NCI-H2029 treated with DMSO at 0.1 percent for 48 hours (cell line): ENCODE measurements around the gene RHAG.
A peak's percentile ranks its signal among the peaks of the same experiment; 100 is the strongest.
"Not testable (repeated sequence)": the region's sequence is repeated elsewhere in the genome, so short reads cannot be mapped to it uniquely, and the experiment has no call there.

Experiments used
- DNase-seq: peaks from one replicate; lab custom pipeline; 2025; lab: John Stamatoyannopoulos, UW

The RHAG gene

GRCh38 chr6:49635978-49636712, 494 bp downstream of the RHAG start:
- DNase-seq = no peak

DNA sequence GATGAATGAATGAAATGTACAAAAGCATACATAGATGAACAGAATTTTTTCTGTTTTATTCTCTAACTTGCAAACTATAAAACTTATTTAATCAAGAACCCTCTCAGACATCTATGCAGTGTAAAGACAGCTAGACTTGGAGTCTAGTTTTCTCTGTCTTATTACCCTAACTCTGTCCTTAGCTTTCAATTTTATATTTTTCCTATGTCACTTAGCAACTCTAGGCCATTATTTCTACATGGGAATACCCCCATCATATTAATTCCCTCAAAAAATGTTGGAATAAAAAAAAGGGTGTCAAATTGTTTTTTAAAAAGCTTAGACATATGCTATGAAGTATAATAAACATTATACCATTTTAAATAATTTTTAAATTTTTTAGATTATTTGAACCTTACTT, 1.2 kb downstream of the RHAG start:
- DNase-seq = no peak

- DNase-seq = no peak
These were observed 1.8 kb downstream of the RHAG start for GRCh38 chr6:49634836-49635218.

DNA sequence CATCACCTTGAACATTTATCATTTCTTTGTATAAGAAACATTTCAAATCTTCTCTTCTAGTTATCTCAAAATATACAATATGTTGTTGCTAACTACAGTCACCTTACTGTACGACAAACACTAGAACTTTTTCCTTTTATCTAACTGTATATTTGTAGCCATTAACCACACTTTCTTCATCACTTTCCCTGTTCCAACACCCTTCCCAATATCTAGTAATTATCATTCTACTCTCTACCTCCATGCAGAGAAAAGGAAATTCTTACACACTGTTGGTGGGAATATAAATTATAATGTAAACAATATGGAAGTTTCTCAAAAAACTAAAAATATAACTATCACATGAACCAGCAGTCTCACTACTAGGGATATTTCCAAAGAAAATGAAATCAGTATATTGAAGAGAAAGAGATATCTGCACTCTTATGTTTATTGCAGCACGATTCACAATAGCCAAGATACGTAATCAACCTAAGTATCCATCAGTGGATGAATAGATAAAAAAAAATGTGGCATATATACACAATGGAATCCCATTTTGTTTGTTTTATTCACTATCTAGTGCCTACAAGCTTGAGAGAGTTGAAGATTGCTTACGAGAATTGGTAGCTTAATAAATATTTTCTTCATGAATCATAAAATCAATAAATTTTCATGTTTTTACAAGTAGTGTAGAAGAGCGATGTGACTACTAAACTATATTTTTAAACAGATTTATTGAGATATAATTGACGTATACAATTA, 2.4 kb downstream of the RHAG start:
- DNase-seq = no peak

GRCh38 chr6:49633541-49633940, 3.1 kb downstream of the RHAG start:
- DNase-seq = no peak

- no peak for DNase-seq
These were observed 3.9 kb downstream of the RHAG start for GRCh38 chr6:49632727-49633126.

- DNase-seq = not testable (repeated sequence)
These were observed 7.1 kb downstream of the RHAG start for GRCh38 chr6:49629485-49630088.

- DNase-seq = no peak
These were observed 9.8 kb downstream of the RHAG start for GRCh38 chr6:49626811-49627210.

DNA sequence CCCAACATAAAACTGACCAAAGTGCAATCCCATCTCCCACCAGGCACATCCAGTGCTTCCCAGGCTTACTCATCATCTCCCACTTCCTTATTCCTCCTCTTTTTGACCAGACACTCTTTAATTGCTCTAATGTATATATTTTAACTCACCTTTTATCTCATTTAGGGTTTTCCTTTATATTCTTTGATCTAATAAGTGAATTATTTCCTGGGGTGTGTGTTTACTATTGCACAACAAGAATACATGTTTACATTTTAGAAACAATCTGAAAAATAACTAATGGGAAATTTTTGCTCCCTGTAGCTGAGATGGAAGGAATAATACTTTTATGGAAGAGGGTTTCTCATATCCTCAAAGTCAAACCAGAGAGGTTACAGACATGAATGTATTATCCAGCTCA, 18.4 kb downstream of the RHAG start:
- no peak for DNase-seq

- DNase-seq = not testable (repeated sequence)
These were observed 22.5 kb downstream of the RHAG start for GRCh38 chr6:49614144-49614543.

- DNase-seq = no peak
These were observed 27.4 kb downstream of the RHAG start for GRCh38 chr6:49609285-49609684.

GRCh38 chr6:49608275-49608674, 28.4 kb downstream of the RHAG start:
- DNase-seq = not testable (repeated sequence)

DNA sequence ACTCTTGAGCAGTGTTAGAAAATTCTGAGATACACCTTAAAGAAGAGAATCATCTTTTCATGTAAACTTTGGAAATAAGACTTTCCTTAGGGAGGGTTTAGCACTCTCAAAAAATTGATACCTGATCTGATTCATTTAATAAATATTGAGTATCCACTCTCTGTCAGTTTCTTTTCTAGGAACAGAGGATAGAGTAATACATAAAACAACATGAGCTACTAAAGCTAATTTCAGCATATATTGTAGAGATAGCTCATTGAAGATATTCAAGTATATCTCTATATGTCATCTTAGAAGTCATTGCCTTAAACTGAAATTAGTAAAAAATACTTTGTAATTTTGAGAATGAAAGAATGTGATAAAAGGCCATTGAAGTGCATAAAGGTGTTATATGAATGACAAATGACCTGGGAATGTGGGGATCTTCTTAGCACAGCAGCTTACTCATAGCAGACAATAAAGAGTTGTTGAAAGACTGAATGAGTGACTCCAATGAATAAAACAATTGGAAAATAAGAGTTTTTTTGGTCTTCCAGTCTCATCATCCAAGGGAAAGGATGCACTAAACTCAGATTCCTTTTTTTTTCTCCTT, 29.2 kb downstream of the RHAG start:
- DNase-seq = no peak

DNA sequence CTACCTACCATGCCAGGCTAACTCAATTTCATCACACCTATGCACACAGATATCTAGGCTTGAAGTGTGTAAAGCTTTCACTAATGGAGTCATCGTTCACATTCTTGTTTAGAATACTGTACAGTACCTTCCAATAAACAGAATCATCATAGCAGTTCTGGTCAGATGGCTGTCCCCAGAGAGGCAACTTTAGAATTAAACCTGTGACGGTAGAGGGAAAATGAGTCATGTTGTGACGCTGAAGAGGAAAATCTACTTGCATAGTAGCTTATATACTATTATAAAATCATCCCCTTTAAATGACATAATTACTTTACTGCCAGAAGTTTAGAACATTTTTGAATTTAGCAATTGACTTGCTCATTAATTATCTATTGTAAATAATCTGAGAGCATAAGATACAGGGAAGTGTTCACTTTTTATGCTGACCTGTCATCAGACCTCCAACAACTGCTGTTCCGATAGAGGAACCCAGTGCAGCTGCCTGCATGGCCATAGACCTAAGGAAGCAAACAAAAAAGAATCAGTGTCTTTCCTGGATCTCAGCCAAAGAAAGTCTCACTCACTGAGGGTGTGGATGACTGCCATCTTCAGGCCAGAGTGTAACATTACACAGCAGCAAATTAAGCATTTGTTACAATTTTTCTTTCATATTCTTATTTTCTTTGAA, 29.8 kb downstream of the RHAG start:
- peak; percentile 88 for DNase-seq

- DNase-seq = not testable (repeated sequence)
These were observed 32.6 kb downstream of the RHAG start for GRCh38 chr6:49604080-49604479.

GRCh38 chr6:49587262-49587661, 49.4 kb downstream of the RHAG start:
- DNase-seq = not testable (repeated sequence)

- DNase-seq = no peak
These were observed 54.1 kb downstream of the RHAG start for GRCh38 chr6:49582529-49582928.

GRCh38 chr6:49579649-49580048, 57.0 kb downstream of the RHAG start:
- no peak for DNase-seq

DNA sequence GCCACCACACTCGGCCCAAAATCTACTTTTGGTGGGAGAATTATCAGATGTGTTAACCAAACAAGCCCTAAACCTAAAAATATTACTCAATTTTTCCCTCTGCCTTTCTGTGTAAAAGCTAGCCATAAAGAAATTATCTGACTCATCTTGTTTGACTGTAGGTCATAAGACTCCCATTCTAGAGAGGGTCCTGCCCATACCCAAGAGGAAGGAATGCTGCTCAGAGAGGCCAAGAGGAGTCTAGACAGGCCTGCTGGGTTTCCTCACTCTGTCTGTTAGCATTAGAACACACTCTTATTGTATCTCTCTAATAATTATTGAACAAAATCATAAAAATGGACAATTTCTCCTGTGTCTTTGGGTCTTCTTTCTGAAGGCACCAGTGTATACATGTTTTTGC, 60.0 kb downstream of the RHAG start:
- DNase-seq = no peak

GRCh38 chr6:49570474-49571079, 66.1 kb downstream of the RHAG start:
- no peak for DNase-seq

DNA sequence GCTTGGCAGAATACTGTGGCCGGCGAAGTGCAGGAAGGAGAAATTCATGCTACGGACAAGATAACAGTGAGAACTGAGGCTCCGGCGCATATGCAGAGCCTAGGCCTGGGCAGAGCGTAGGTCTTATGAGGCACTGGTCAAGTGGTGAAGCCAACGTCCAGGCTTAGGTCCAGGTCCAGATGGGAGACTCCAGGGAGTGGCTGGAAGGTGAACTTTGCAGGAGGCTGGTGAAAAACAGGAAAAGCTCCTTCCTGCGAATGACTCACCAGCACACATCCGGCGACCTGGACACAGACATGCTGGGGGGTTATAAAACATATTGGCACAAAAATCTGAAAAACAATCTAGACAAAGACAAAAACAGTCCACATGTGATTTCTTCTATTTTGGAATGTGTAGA, 70.8 kb downstream of the RHAG start:
- no peak for DNase-seq

GRCh38 chr6:49565261-49565660, 71.4 kb downstream of the RHAG start:
- no peak for DNase-seq
